OCI-LY7 (cell line): ENCODE data around the gene SLC16A1.

Experiments
- EZH2phosphoT487 ChIP-seq: fragments of 200-600 bp; sonication (generic); IDR thresholded peaks from 2 replicates; pipeline ENCODE4 v1.6.1; 2018; ENCODE audit warnings: low read depth, borderline replicate concordance, mild to moderate bottlenecking, mixed run types, antibody characterized with exemption, low read length, moderate library complexity, mixed read lengths
- TF ChIP-seq, protein P1 (sequence below): fragments of 200-600 bp; sonication (generic); conservative IDR thresholded peaks from 2 replicates; pipeline ENCODE4 v1.5.1; 2014; ENCODE audit warnings: mild to moderate bottlenecking, antibody characterized with exemption, low read length, moderate library complexity, mixed read lengths

- TF ChIP-seq, protein P1, sequence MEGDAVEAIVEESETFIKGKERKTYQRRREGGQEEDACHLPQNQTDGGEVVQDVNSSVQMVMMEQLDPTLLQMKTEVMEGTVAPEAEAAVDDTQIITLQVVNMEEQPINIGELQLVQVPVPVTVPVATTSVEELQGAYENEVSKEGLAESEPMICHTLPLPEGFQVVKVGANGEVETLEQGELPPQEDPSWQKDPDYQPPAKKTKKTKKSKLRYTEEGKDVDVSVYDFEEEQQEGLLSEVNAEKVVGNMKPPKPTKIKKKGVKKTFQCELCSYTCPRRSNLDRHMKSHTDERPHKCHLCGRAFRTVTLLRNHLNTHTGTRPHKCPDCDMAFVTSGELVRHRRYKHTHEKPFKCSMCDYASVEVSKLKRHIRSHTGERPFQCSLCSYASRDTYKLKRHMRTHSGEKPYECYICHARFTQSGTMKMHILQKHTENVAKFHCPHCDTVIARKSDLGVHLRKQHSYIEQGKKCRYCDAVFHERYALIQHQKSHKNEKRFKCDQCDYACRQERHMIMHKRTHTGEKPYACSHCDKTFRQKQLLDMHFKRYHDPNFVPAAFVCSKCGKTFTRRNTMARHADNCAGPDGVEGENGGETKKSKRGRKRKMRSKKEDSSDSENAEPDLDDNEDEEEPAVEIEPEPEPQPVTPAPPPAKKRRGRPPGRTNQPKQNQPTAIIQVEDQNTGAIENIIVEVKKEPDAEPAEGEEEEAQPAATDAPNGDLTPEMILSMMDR, result no peak
- TF ChIP-seq EZH2phosphoT487, result no peak
These were observed 18.9 kb downstream of the SLC16A1 start for GRCh38 chr1:112937070-112937469.
